ENCODE measurements around the gene UBB.
"Not testable (repeated sequence)": the region's sequence is repeated elsewhere in the genome, so short reads cannot be mapped to it uniquely, and the experiment has no call there.

Gene UBB

DNA sequence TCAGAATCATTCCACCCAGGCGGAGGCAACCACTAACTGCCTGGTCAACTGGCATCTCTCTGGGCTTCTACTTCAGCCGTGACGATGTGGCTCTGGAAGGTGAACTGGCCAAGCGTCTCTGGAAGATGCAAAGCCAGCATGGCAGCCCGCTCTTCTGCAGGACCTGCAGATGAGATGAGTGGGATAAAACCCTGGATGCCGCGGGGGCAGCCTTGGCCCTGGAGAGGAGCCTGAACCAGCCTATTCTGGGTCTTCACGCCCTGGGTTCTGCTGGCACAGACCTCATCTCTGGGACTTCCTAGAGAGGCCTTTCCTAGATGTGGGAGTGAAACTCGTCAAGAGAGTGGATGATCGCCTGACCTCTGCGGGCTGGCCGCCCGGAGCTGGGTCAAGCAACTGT is 10.6 kb downstream of the UBB start:
- no peaks in the 10 kb centered on the region for H3K79me2 ChIP-seq (ENCODE audit: insufficient read depth, low read length)
- H3K9me2 ChIP-seq (replicated peaks; ENCODE audit: low read depth, low read length), result no peaks in the 10 kb centered on the region
- no peak overlapping the region for H2AFZ ChIP-seq (ENCODE audit: low read length)
- no peaks in the 10 kb centered on the region for H3K9me3 ChIP-seq (ENCODE audit: insufficient read depth, low read depth, low read length)
- H3K36me3 ChIP-seq (ENCODE audit: insufficient read depth, low read length), result no peaks in the 10 kb centered on the region
- TF ChIP-seq, protein P1, sequence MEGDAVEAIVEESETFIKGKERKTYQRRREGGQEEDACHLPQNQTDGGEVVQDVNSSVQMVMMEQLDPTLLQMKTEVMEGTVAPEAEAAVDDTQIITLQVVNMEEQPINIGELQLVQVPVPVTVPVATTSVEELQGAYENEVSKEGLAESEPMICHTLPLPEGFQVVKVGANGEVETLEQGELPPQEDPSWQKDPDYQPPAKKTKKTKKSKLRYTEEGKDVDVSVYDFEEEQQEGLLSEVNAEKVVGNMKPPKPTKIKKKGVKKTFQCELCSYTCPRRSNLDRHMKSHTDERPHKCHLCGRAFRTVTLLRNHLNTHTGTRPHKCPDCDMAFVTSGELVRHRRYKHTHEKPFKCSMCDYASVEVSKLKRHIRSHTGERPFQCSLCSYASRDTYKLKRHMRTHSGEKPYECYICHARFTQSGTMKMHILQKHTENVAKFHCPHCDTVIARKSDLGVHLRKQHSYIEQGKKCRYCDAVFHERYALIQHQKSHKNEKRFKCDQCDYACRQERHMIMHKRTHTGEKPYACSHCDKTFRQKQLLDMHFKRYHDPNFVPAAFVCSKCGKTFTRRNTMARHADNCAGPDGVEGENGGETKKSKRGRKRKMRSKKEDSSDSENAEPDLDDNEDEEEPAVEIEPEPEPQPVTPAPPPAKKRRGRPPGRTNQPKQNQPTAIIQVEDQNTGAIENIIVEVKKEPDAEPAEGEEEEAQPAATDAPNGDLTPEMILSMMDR (conservative IDR thresholded peaks at IDR 0.05; ENCODE audit: low read length), result no peak
- no peak for TF ChIP-seq EZH2phosphoT487 (IDR thresholded peaks at IDR 0.05; ENCODE audit: borderline replicate concordance)
- H3K9ac ChIP-seq (ENCODE audit: low read depth, low read length, poor library complexity, severe bottlenecking), result no peak overlapping the region
- H3K27me3 ChIP-seq (ENCODE audit: insufficient read depth, low read length, poor library complexity, severe bottlenecking), result no peaks in the 10 kb centered on the region
- no peak overlapping the region for H3K4me2 ChIP-seq (ENCODE audit: low read depth, low read length, poor library complexity, severe bottlenecking)
- H3K4me1 ChIP-seq (ENCODE audit: insufficient read depth, low read length, poor library complexity, severe bottlenecking), result no peaks in the 10 kb centered on the region
- no peaks in the 10 kb centered on the region for H4K20me1 ChIP-seq (ENCODE audit: insufficient read depth, low read length, poor library complexity, severe bottlenecking)
- H3K4me3 ChIP-seq (ENCODE audit: low read length, poor library complexity, severe bottlenecking), result no peak overlapping the region
- no peaks in the 10 kb centered on the region for H3F3A ChIP-seq (ENCODE audit: low read depth)

DNA sequence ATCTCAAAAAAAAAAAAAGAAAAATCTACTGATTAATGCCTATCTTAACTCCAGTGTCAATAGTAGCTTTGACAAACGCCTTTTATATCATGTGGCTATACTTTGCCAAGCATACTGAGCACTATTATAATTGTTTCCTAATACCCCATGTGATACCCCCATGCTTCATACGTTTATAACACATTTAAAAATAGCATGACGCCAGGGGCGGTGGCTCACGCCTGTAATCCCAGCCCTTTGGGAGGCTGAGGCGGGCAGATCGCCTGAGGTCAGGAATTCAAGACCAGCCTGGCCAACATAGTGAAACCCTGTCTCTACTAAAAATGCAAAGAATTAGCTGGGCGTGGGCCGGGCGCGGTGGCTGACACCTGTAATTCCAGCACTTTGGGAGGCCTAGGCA is 11.6 kb downstream of the UBB start:
- H3F3A ChIP-seq (ENCODE audit: low read depth); H3K36me3 ChIP-seq (ENCODE audit: insufficient read depth, low read length); H3K4me2 ChIP-seq (ENCODE audit: low read depth, low read length, poor library complexity, severe bottlenecking); H3K9me2 ChIP-seq (replicated peaks; ENCODE audit: low read depth, low read length); H3K27me3 ChIP-seq (ENCODE audit: insufficient read depth, low read length, poor library complexity, severe bottlenecking); H4K20me1 ChIP-seq (ENCODE audit: insufficient read depth, low read length, poor library complexity, severe bottlenecking); H3K79me2 ChIP-seq (ENCODE audit: insufficient read depth, low read length); H3K9me3 ChIP-seq (ENCODE audit: insufficient read depth, low read depth, low read length); H3K9ac ChIP-seq (ENCODE audit: low read depth, low read length, poor library complexity, severe bottlenecking); H3K4me1 ChIP-seq (ENCODE audit: insufficient read depth, low read length, poor library complexity, severe bottlenecking); H2AFZ ChIP-seq (ENCODE audit: low read length); H3K4me3 ChIP-seq (ENCODE audit: low read length, poor library complexity, severe bottlenecking): not testable (repeated sequence)

DNA sequence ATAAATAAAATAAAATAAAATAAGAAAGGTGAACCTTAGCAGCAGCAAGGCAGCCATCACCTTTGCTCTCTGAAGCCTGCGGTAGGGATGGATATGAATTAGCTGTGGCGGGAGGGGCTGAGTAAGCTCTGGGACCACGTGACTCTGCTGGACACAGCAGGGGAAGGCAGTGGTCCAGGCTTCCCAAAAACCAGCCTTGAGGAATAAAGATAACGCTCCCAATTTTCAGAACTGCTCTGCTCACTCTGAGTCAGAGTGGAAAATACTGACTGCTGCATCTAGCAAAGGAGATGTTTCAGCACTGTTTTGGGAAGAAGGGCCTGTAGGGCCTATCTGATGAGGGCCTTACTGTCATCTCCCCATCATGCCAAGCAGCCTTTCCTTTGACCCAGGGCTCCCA is 15.0 kb downstream of the UBB start:
- H3K9me2 ChIP-seq (replicated peaks; ENCODE audit: low read depth, low read length); H3K4me2 ChIP-seq (ENCODE audit: low read depth, low read length, poor library complexity, severe bottlenecking); H3K4me1 ChIP-seq (ENCODE audit: insufficient read depth, low read length, poor library complexity, severe bottlenecking); H3F3A ChIP-seq (ENCODE audit: low read depth); H4K20me1 ChIP-seq (ENCODE audit: insufficient read depth, low read length, poor library complexity, severe bottlenecking); H3K9ac ChIP-seq (ENCODE audit: low read depth, low read length, poor library complexity, severe bottlenecking); H3K9me3 ChIP-seq (ENCODE audit: insufficient read depth, low read depth, low read length); H3K27me3 ChIP-seq (ENCODE audit: insufficient read depth, low read length, poor library complexity, severe bottlenecking); H3K79me2 ChIP-seq (ENCODE audit: insufficient read depth, low read length); H3K36me3 ChIP-seq (ENCODE audit: insufficient read depth, low read length); H3K4me3 ChIP-seq (ENCODE audit: low read length, poor library complexity, severe bottlenecking): not testable (repeated sequence)
- H2AFZ ChIP-seq (ENCODE audit: low read length), result 0 out of 2 replicates have a peak overlapping the region, but pooled peaks have one; percentile 64

DNA sequence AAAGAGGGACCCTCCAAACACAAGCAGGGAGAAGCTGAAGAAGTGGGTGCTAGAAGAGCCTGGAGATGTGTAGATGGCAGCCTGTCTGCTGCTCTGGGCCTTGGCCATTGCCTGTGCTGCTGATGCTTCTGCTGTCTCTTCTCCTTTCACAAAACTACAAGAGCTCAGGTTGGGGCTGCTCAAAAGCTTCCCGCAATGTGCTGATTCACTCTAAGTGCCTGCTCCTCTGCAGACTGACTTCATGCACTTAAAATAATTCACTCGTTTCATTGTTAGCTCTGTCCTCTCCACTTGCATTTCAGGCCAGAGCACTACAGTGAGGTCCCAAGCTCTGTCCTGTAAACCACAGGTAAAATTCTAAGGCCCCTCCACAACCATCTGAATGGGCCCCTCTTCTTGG is 15.8 kb downstream of the UBB start:
- not testable (repeated sequence) for H3K9ac ChIP-seq (ENCODE audit: low read depth, low read length, poor library complexity, severe bottlenecking); H3K9me2 ChIP-seq (replicated peaks; ENCODE audit: low read depth, low read length); H3F3A ChIP-seq (ENCODE audit: low read depth); H3K36me3 ChIP-seq (ENCODE audit: insufficient read depth, low read length); H3K79me2 ChIP-seq (ENCODE audit: insufficient read depth, low read length); H3K27me3 ChIP-seq (ENCODE audit: insufficient read depth, low read length, poor library complexity, severe bottlenecking); H3K9me3 ChIP-seq (ENCODE audit: insufficient read depth, low read depth, low read length); H4K20me1 ChIP-seq (ENCODE audit: insufficient read depth, low read length, poor library complexity, severe bottlenecking); H3K4me2 ChIP-seq (ENCODE audit: low read depth, low read length, poor library complexity, severe bottlenecking); H3K4me1 ChIP-seq (ENCODE audit: insufficient read depth, low read length, poor library complexity, severe bottlenecking); H3K4me3 ChIP-seq (ENCODE audit: low read length, poor library complexity, severe bottlenecking)
- 0 out of 2 replicates have a peak overlapping the region, but pooled peaks have one; percentile 64 for H2AFZ ChIP-seq (ENCODE audit: low read length)
